Neutrophil (primary cell): ENCODE data around the gene QKI.

ENCODE experiments used
- H3K27ac ChIP-seq: fragments of 200-600 bp; sonication (generic); 2 replicates; pipeline ENCODE4 v1.5.1; 2016; ENCODE audit warnings: mild to moderate bottlenecking, moderate library complexity
- H3K27me3 ChIP-seq: fragments of 200-600 bp; sonication (generic); 2 replicates; pipeline ENCODE4 v1.6.0; 2016; ENCODE audit warnings: mild to moderate bottlenecking
- H3K36me3 ChIP-seq: fragments of 200-600 bp; sonication (generic); 2 replicates; pipeline ENCODE4 v1.5.1; 2017
- H3K4me1 ChIP-seq, 2 experiments: fragments of 200-600 bp in 1 of 2; sonication (generic) in 1 of 2; 1 replicate in 1 of 2; 2 replicates in 1 of 2; pipeline versions ENCODE4 v1.5.1 to v1.6.1; 2013 to 2016; ENCODE audit warnings: low read depth in 1 of 2, low read length in 1 of 2, mild to moderate bottlenecking in 1 of 2, moderate library complexity in 1 of 2; ENCODE audit not compliant: control insufficient read depth in 1 of 2, insufficient read depth in 1 of 2
- H3K4me3 ChIP-seq, 2 experiments: fragments of 200-600 bp in 1 of 2; sonication (generic) in 1 of 2; 1 replicate in 1 of 2; 2 replicates in 1 of 2; pipeline ENCODE4 v1.5.1; 2013 to 2016; ENCODE audit warnings: low read depth in 1 of 2, low read length in 1 of 2, mild to moderate bottlenecking in 1 of 2, moderate library complexity in 1 of 2
- H3K9me3 ChIP-seq: fragments of 200-600 bp; sonication (generic); 2 replicates; pipeline ENCODE4 v1.5.1; 2016
- TF ChIP-seq, protein P1 (sequence below): fragments of 200-600 bp; sonication (generic); IDR thresholded peaks from 2 replicates; pipeline ENCODE4 v1.5.1; 2016; ENCODE audit warnings: antibody characterized with exemption

QKI gene

DNA sequence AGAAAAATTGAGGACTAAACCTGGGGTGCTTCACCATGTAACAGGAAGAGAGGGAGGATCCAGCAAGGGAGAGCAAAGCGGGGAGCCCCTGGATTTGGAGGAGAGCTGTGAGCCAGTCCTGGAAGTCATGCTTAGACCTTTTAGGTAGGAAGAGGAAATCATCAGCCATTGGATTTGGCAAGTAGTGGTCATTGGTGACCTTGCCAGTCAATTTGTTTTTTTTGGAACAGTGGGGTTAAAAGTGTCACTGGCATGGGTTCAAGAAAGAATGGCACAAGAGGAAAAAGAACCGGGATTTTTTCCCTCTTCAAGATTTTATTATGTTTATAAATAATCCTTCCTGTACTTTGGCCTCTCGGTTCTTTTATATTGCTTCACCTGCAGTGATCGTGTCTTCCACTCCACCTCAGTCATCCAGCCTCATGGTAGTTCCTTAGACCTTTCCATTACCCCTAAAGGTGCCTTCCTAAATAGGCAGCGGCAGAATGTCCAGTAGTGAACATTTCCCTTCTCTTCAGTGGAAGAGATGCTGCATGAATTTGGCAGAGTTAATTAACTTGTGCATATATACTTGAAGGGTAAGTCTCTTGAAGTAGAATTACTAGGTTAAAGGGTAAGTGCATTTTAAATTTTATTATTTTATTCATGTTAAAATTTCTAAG is 124.7 kb downstream of the QKI start:
- H3K9me3 ChIP-seq = no peaks in the 10 kb centered on the region
- H3K27ac ChIP-seq = no peak overlapping the region
- H3K36me3 ChIP-seq = peaks cover 18% of the 10 kb centered on the region
- no peaks in the 10 kb centered on the region for H3K4me1 ChIP-seq
- TF ChIP-seq, protein P1, sequence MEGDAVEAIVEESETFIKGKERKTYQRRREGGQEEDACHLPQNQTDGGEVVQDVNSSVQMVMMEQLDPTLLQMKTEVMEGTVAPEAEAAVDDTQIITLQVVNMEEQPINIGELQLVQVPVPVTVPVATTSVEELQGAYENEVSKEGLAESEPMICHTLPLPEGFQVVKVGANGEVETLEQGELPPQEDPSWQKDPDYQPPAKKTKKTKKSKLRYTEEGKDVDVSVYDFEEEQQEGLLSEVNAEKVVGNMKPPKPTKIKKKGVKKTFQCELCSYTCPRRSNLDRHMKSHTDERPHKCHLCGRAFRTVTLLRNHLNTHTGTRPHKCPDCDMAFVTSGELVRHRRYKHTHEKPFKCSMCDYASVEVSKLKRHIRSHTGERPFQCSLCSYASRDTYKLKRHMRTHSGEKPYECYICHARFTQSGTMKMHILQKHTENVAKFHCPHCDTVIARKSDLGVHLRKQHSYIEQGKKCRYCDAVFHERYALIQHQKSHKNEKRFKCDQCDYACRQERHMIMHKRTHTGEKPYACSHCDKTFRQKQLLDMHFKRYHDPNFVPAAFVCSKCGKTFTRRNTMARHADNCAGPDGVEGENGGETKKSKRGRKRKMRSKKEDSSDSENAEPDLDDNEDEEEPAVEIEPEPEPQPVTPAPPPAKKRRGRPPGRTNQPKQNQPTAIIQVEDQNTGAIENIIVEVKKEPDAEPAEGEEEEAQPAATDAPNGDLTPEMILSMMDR = no peak
- H3K4me3 ChIP-seq = no peak overlapping the region
- no peaks in the 10 kb centered on the region for H3K27me3 ChIP-seq

DNA sequence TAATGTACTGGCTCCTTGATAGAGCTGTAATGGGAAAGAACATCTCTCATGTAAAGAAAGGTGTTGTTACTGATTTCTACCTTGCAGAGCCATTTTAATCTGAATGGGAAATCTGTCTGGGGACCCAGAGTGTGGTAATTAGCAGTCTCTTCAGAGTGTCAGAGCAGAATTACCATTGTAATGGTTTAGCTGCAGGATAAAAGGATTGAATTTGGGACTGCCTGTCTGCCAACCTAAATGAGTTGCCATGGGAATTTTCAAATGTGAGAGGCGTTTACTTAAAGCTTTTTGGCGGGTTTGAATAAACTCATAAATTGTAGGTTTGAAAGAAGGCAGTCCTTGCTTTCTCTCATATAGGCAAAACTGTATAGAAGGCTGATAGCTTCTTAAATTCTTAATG is 128.8 kb downstream of the QKI start:
- H3K27me3 ChIP-seq = no peaks in the 10 kb centered on the region
- no peak overlapping the region for H3K4me3 ChIP-seq
- no peaks in the 10 kb centered on the region for H3K4me1 ChIP-seq
- no peak overlapping the region for H3K27ac ChIP-seq
- H3K36me3 ChIP-seq = no peaks in the 10 kb centered on the region
- TF ChIP-seq, protein P1 = no peak
- H3K9me3 ChIP-seq = no peaks in the 10 kb centered on the region

DNA sequence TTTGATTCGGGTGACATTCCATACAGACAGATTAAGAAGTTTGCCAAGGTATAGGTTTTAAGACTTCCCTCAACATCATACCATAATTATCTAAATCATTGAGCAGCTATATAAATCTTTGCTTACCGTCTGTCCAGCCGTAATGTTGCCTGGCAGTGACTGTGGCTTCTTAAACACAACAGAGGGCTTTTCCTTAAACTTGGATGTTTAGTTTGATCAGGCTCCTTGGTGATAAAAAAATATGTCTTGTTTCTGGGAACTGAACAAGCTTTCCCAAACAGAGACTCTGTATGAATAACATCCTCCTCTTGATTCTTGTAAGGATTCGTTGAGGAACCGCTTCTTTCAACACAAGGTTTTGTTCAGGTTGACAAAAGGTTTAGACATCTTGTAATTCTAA is 130.9 kb downstream of the QKI start:
- no peaks in the 10 kb centered on the region for H3K36me3 ChIP-seq
- no peak overlapping the region for H3K4me3 ChIP-seq
- TF ChIP-seq, protein P1 = no peak
- H3K4me1 ChIP-seq = no peaks in the 10 kb centered on the region
- H3K27me3 ChIP-seq = no peaks in the 10 kb centered on the region
- H3K9me3 ChIP-seq = no peaks in the 10 kb centered on the region
- no peak overlapping the region for H3K27ac ChIP-seq

DNA sequence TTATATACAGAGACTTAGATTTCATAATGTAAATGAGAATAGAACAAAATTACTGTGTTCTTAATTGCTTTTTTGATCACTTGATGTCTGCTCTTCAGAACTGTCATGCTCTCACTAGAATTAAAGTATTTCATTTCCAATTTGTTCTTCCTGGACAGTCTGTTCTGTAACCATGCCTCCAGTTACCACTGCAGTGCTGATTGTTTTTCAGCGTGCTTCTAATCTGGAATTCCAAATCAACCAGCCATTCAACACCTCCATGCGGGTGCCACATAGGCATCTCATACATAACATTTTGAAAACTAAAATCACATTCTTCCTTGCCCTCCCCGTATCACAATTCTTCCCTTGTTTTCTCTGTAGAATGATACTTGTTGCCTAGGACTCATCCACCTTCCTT is 132.8 kb downstream of the QKI start:
- TF ChIP-seq, protein P1 = no peak
- no peaks in the 10 kb centered on the region for H3K27me3 ChIP-seq
- no peaks in the 10 kb centered on the region for H3K4me1 ChIP-seq
- H3K4me3 ChIP-seq = no peak overlapping the region
- no peaks in the 10 kb centered on the region for H3K36me3 ChIP-seq
- H3K27ac ChIP-seq = no peak overlapping the region
- H3K9me3 ChIP-seq = no peaks in the 10 kb centered on the region

DNA sequence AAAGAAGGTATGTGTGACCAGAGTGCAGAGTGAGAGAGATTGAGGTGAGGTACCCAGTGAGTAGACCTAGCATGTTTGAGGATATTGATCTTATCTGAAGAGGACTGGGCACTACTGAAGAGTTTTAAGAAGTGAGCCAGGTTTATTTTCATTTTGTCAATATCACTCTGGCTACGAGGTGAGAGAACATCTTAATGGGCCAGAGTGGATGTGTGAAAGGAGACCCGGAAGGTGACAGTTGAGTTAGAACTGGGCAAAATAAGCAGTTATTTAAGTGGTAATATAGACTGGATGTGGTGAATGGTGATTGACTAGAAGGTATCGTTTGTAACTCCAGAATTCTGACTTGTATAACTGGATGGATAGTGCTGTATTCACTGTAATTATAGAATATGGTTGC is 134.1 kb downstream of the QKI start:
- TF ChIP-seq, protein P1 = no peak
- Histone ChIP-seq H3K36me3 (no peaks in the 10 kb centered on the region), H3K9me3 (no peaks in the 10 kb centered on the region), H3K27ac (no peak overlapping the region), H3K4me1 (no peaks in the 10 kb centered on the region), H3K4me3 (no peak overlapping the region), H3K27me3 (no peaks in the 10 kb centered on the region)
